NCI-H82 treated with DMSO at 0.1 percent for 48 hours (cell line): ENCODE measurements around the gene CCDC81.

ENCODE experiments used
- DNase-seq: peaks from one replicate; lab custom pipeline; 2025; ENCODE audit not compliant: unreplicated experiment; lab: John Stamatoyannopoulos, UW

Gene CCDC81

DNA sequence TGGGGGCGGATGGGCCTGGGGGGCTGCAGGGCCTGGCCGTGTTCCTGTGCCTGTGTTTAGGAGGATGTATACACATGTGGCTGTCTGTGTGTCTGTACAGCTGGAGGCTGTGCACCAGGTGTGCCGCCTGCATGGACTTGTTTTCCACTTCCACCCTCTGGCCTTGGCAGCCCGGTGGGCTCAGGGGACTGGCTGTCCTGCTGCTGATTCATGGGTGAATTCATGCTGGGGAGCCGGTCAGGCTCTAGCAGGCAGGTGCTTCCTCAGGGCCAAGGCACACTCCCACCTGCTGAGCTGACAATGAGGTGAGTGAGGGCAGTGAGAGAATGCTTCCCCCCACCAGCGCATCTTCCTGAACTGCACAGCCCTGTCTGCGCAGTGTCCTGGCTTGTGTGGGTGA is 88.4 kb downstream of the CCDC81 start:
- no peak for DNase-seq

DNA sequence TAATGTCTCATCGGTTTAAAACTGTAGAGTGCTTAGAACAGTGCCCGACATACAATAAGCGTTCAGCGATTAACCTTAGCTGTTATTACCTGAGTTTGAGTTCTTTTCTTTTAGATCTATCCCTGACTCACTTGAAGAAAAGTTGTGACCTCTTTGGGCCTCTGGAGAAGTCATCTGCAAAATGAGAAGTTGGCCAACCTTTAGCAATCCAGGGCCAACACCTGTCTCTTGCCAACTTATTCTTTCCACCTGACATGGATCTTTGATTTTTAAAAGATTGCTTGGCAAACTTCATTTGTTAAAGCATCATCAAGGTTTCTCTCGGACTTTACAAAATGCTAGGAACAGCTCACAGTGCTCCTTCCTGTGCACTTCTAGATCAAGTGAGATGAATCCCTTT is 89.3 kb downstream of the CCDC81 start:
- DNase-seq = no peak

DNA sequence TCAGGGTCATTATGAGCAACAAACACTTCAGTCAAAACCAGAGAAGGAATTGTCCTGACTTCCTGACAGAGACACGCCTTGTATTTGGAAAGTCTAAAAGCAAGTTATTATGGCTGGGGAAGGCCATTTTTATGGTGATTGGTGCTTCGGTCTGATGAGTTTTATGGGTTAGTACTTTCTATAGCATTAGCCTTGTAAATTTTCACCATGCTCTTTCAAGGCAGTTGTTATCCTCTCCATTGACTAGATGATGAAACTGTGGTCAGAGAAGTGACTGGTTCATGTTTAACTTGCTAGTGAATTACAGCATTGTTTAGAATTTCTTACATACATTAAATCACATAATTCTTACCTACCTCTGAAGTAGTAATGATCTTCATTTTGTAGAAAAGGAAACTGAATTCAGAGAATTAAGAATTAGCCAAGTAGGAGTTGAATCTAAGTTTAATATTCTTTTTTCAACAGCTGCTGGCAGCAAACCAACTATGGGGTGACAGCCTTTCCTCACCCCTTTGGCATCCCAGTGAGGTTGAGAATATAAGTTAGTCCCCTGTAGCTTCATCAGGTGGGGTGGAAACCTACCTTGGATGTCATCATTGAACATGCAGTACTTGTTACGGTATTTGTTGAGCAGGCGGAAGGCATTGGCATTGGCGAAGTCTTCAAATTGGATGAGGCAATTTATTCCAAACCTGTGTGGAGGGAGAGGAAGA is 90.0 kb downstream of the CCDC81 start:
- no peak for DNase-seq

DNA sequence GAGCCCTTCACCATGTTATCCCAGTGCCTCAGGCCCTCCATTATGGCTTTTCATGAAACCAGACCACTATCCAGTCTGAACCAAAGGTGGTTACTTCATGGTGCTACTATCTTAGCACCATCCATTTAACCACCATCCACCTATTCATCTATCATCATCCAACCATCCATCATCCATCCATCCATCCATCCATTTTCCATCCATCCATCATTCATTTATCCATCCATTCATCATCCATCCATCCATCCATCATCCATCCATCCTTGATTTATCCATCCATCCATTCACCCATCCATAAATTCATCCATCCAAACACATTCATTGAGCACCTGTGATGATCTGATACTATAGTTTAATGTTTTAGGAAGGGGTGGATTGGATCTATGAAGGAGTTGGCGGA is 93.5 kb downstream of the CCDC81 start:
- DNase-seq = no peak

DNA sequence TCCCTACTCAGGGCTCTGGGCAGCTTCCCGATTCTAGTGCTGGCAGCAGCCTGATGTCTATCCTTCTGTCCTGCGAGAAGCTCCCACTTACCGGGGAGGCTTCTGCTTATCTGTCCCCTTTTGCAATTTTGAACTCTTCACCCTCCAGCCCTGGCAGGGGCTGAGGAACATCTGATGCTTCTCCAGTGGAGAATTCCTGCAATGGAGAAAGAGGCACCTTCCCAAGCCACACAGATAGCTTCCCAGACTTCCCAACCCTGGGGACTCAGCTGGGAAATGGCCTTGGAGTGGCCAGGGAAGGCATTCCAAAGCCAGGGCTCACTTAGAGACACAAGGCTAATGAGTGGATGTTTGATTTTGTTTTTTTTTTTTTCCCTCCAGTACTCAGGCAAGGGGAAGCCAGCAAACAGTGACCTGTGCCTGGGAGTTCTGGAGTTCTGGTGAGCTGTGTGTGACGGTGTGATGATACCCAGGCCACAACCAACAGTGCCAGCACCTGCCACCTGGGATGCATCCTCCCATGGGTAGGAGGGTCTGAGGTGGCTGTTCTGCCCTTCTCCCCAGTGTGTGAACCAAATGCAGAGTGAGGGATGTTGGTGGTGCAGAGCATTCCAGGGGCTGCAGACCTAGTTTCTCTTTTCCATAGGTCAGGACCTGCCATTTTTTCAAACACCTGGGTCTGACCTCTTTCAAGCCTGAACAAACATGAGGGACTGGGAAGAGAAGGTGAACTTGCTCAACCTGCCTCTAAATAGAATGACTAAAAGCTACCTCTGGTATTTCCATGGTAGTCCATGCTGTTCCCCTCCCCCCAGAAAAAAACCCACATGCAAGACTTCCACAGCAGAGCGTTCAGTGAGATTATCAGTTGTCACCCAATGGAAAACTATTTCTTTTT is 95.1 kb downstream of the CCDC81 start:
- DNase-seq = no peak
